Colonic mucosa (tissue), 4 donors: ENCODE results near the gene CEP128. TPM values are rescaled to one million over a fixed set of nuclear protein-coding genes. Genes with fewer than 3 reads are reported as not detected.

Experiments
- DNase-seq: peaks from one replicate; pipeline ENCODE4 v3.0.0-alpha.2; 2020
- H3K27ac ChIP-seq: fragments of 200-600 bp; one replicate; pipeline ENCODE4 v1.8.0; 2021
- H3K27me3 ChIP-seq: fragments of 200-600 bp; one replicate; pipeline ENCODE4 v1.8.0; 2021
- H3K36me3 ChIP-seq: fragments of 200-600 bp; one replicate; pipeline ENCODE4 v1.8.0; 2021
- H3K4me1 ChIP-seq: fragments of 200-600 bp; one replicate; pipeline ENCODE4 v1.8.0; 2021; ENCODE audit warnings: mild to moderate bottlenecking
- H3K4me3 ChIP-seq: fragments of 200-600 bp; one replicate; pipeline ENCODE4 v1.8.0; 2021
- H3K9ac ChIP-seq, 2 donors: one replicate each; pipeline ENCODE4 v1.7.0; 2013; ENCODE audit warnings: control low read depth in 2 of 2, low read depth in 2 of 2, low read length in 2 of 2
- H3K9me3 ChIP-seq: fragments of 200-600 bp; one replicate; pipeline ENCODE4 v1.8.0; 2021
- intact Hi-C: fragments of 100-400 bp; cut with DNase I; formaldehyde crosslinking; loops from one replicate; pipeline ENCODE4 v1.14.1; 2022
- total RNA-seq, 2 donors: library from RNA; stranded (reverse); fragmentation: NEBNext Ultra II Directional in 1 of 2; extraction: Animal tissue kit (Norgen Biotek cat#: 25700) in 1 of 2; gene quantifications; one replicate each; pipeline ENCODE4 v1.2.1, GENCODE V29; 2021
- TF ChIP-seq, protein P1 (sequence below): fragments of 200-600 bp; IDR thresholded peaks from one replicate; pipeline ENCODE4 v1.8.0; 2022; ENCODE audit warnings: antibody characterized with exemption, mild to moderate bottlenecking
- donor health status: healthy.
- donor health status: DM: no; HTN: no; CAD: no.
- donor health status: DM: no; HTN: no; CAD: no.

CEP128 gene
- total RNA-seq, 2 donors from 2014 or later, result 4.4 to 11.6 TPM

DNA sequence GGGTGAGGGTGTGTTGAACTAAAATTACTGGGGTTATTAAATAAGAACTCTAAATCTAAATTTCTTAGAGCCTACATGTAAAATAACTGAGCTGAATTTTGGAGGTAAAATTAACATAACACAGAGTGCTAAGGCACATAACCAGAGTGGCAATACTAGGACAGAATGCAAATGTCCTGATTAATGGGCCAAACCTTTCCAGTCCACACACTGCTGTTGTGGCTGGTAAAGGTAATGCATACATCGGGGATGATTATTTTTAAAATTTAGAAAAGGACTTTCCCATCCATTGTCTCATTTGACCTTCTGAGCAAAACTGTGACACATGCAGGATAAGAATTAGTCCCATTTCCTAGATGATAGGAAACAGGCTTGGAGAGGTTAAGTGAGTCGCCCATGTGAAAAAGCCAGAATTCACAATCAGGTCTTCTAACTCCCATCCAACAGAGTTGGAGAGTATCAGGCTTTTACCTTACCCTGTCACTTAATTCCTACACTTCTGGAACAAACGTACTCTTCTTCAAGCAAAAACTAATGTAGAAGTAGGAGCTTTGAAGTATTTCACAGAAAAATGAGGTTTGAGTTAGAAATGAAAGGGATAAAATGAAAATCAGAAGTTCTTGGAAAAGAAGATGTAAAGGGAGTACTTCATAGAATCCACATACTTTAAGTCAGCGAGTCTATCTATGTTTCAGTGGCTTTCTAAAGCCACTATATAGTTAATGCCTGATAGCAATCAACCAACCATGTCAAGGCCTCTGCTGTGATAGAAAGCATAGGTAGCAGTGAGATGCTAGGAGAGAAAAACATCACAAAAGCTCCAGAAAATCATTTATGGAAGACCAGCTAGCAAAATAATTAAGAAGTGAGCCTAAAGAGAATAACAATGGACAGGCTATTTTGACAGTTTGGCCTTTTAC is 395.3 kb downstream of the CEP128 start:
- H3K9me3 ChIP-seq, result no peaks in the 10 kb centered on the region
- no peak for DNase-seq
- H3K27ac ChIP-seq, result no peak overlapping the region
- H3K4me1 ChIP-seq, result no peaks in the 10 kb centered on the region
- H3K36me3 ChIP-seq, result no peaks in the 10 kb centered on the region
- H3K27me3 ChIP-seq, result no peaks in the 10 kb centered on the region
- TF ChIP-seq, protein P1, sequence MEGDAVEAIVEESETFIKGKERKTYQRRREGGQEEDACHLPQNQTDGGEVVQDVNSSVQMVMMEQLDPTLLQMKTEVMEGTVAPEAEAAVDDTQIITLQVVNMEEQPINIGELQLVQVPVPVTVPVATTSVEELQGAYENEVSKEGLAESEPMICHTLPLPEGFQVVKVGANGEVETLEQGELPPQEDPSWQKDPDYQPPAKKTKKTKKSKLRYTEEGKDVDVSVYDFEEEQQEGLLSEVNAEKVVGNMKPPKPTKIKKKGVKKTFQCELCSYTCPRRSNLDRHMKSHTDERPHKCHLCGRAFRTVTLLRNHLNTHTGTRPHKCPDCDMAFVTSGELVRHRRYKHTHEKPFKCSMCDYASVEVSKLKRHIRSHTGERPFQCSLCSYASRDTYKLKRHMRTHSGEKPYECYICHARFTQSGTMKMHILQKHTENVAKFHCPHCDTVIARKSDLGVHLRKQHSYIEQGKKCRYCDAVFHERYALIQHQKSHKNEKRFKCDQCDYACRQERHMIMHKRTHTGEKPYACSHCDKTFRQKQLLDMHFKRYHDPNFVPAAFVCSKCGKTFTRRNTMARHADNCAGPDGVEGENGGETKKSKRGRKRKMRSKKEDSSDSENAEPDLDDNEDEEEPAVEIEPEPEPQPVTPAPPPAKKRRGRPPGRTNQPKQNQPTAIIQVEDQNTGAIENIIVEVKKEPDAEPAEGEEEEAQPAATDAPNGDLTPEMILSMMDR, result no peak
- H3K4me3 ChIP-seq, result no peak overlapping the region
- intact Hi-C loops, result no loop called here
- no peak overlapping the region for H3K9ac ChIP-seq

DNA sequence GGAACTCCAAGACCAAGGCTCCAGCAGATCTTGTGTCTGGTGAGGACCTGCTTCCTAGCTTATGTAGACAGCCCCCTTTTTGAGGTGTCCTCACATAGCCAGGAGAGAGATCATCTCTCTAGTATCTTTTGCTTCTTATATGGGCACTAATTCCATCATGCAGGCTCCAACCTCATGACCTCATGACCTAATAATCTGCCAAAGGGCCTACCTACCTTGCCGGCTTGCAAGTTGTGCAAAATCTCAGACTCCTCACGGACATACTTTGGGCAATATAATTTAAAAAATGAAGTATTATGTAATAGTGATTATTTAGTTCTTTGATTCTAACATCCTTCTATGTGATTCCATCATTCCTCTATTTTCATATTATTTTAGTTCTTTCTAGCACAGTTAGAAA is 397.2 kb downstream of the CEP128 start:
- H3K9me3 ChIP-seq, result no peaks in the 10 kb centered on the region
- DNase-seq, result no peak
- H3K4me1 ChIP-seq, result no peaks in the 10 kb centered on the region
- intact Hi-C loops, result no loop called here
- H3K9ac ChIP-seq, result no peak overlapping the region
- no peaks in the 10 kb centered on the region for H3K27me3 ChIP-seq
- no peak overlapping the region for H3K27ac ChIP-seq
- H3K4me3 ChIP-seq, result no peak overlapping the region
- no peaks in the 10 kb centered on the region for H3K36me3 ChIP-seq
- TF ChIP-seq, protein P1, result no peak

DNA sequence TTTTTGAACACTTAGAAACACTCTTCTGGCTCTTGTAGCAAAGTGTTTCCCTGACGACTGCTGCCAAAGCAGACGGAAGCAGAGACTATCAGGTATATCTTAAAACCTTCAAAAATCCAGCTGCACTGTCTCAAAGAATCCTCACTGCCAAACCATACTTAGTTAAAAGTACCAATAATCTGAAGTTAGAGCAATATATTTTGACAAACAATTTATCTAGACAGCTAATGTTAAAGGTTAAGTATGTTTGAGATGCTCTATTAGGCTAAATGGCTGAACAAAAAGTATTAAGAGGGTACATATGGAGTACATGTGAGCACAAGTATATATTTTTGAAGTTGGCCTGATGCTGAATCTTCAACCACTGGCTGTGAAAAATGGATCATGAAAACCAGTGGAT is 398.3 kb downstream of the CEP128 start:
- no peaks in the 10 kb centered on the region for H3K9me3 ChIP-seq
- H3K27ac ChIP-seq, result no peak overlapping the region
- TF ChIP-seq, protein P1, result no peak
- no peak overlapping the region for H3K9ac ChIP-seq
- no peaks in the 10 kb centered on the region for H3K4me1 ChIP-seq
- intact Hi-C loops, result no loop called here
- H3K4me3 ChIP-seq, result no peak overlapping the region
- H3K36me3 ChIP-seq, result no peaks in the 10 kb centered on the region
- DNase-seq, result no peak
- H3K27me3 ChIP-seq, result no peaks in the 10 kb centered on the region

DNA sequence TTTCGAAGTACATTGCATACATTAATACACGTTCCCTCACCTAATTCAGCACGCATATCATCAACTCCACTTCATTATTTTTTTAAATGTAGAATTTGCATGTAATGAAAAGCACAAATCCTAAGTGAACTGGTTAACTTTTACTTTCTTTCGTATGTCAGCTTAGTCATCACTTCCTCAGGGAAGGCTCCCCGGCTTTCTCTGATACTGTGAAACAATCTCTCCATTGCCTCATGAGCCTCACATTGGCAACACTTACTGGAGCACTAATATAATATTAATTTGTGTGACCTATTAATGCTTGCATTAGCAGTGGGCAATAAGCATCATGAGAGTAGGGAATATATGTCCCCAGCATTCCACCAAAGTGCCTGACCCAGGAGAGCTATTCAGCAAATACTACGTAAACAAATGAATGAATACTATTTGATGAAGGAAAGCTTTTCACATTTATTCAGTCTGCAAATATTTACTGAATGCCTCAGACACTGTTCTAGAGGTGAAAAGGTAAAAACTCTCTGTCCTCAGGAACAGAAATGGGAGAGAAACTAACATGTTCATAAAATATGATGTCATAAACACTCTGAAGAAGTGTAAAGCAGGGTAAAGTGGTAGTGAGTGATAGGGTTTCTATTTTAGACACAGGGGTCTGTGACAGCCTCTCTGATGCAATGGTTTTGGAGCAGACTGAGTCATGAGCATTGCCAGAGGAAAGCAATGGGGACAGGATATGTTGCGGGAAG is 402.7 kb downstream of the CEP128 start:
- no peak overlapping the region for H3K4me3 ChIP-seq
- no peaks in the 10 kb centered on the region for H3K4me1 ChIP-seq
- H3K36me3 ChIP-seq, result no peaks in the 10 kb centered on the region
- H3K9ac ChIP-seq, result no peak overlapping the region
- no peaks in the 10 kb centered on the region for H3K27me3 ChIP-seq
- DNase-seq, result no peak
- TF ChIP-seq, protein P1, result no peak
- intact Hi-C loops, result no loop called here
- H3K9me3 ChIP-seq, result no peaks in the 10 kb centered on the region
- no peak overlapping the region for H3K27ac ChIP-seq

DNA sequence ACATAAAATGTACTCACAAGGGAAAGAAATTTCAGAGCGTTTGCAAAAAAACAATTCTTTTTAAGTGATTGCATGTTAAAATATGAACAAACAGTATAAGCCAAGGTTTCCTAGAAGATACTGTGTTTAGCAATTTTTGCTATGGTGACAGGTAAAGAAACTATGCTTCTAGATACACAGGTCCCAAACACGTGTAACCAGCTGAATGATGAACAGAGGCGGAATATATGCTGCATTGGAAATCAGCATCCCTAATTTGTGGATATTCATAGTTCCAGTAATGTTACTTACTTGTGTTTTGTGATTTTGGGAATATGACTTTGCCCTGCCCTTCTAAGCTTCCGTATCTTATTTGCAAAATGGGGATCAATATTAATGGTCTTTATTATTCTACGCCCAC is 403.9 kb downstream of the CEP128 start:
- H3K27me3 ChIP-seq, result no peaks in the 10 kb centered on the region
- H3K4me1 ChIP-seq, result no peaks in the 10 kb centered on the region
- TF ChIP-seq, protein P1, result no peak
- no peak overlapping the region for H3K4me3 ChIP-seq
- no peak overlapping the region for H3K9ac ChIP-seq
- no peaks in the 10 kb centered on the region for H3K9me3 ChIP-seq
- no peak overlapping the region for H3K27ac ChIP-seq
- no peak for DNase-seq
- H3K36me3 ChIP-seq, result no peaks in the 10 kb centered on the region
- intact Hi-C loops, result no loop called here
